HG03135 (cell line): ENCODE data around the gene TMEM45B.

Source experiments
- ATAC-seq: cut with Tn5 transposase; IDR thresholded peaks from one replicate; pipeline ENCODE4 v1.9.1; 2021; ENCODE audit warnings: mild to moderate bottlenecking, moderate library complexity; ENCODE audit not compliant: unreplicated experiment

The TMEM45B gene

GRCh38 chr11:129895126-129896041 is 79.7 kb downstream of the TMEM45B start, which contains the start of gene NFRKB:
TSS of gene NFRKB (minus strand) at chr11:129895578. CDS start at chr11:129892849, 2,729 bp downstream.
- ATAC-seq: peak; percentile 96

DNA sequence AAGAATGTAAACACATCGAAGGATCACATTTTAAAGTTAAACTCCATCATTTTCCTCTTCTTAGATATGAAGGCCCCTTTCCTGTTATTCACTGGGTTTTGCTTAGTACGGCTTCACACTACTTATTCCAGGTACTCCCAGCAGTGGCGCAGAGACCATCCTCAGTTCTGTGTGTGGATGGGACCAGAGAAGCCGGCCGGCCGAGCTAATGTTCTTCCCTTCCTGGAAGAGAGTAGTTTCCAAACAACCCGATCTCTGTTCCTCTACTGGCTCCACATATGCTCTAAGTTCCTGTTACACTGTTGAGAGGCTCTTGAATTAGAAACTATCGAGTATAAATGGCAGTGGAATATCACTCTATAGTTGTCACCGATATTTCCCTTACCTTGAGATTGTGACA is 80.4 kb downstream of the TMEM45B start:
- ATAC-seq: no peak

DNA sequence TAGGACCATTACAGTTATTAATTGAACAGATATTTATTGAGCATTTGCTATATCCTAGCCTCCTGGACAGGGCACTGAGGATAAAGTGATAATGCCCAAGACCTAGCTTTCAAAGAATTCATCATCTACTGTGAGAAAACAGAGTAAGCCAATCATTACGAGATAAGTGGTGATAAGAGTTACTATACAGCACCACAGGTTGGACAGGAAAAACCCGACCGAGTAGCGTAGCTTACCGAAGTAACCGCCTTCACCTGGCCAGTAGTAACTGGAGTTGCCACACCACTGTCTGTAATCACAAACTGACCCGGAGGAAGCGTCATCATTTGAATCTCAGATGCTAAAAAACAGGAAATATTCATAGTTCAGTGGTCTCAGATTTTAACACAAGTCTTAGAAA is 89.8 kb downstream of the TMEM45B start:
- ATAC-seq: no peak
